ENCODE results near the gene RMP24.

Gene RMP24

DNA sequence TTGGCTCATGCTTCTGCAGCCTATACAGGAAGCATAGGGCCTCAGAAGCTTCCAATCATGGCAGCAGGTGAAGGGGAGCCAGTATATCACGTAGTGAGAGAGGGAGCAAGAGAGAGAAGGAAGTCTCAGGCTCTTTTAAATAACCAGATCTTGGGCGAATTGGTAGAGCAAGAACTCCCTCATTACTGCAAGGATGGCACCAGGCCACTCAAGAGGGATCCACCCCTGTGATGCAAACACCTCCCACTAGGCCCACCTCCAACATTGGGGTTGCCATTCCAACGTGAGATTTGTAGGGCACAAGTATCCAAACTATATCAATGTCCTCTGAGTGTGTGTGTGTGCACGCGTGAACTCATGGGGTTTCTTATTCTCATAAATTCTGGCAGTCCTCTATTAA lies 37.6 kb upstream of the RMP24 start:
- Mint-ChIP-seq H3K36me3 (no peaks in the 10 kb centered on the region), H3K4me3 (no peak overlapping the region), H3K9me3 (no peaks in the 10 kb centered on the region), H3K27me3 (no peaks in the 10 kb centered on the region), H3K27ac (no peak overlapping the region), H3K4me1 (ENCODE audit: unreplicated experiment) (no peaks in the 10 kb centered on the region)
- TF ChIP-seq, protein P1, sequence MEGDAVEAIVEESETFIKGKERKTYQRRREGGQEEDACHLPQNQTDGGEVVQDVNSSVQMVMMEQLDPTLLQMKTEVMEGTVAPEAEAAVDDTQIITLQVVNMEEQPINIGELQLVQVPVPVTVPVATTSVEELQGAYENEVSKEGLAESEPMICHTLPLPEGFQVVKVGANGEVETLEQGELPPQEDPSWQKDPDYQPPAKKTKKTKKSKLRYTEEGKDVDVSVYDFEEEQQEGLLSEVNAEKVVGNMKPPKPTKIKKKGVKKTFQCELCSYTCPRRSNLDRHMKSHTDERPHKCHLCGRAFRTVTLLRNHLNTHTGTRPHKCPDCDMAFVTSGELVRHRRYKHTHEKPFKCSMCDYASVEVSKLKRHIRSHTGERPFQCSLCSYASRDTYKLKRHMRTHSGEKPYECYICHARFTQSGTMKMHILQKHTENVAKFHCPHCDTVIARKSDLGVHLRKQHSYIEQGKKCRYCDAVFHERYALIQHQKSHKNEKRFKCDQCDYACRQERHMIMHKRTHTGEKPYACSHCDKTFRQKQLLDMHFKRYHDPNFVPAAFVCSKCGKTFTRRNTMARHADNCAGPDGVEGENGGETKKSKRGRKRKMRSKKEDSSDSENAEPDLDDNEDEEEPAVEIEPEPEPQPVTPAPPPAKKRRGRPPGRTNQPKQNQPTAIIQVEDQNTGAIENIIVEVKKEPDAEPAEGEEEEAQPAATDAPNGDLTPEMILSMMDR (conservative IDR thresholded peaks at IDR 0.05): no peak
- DNase-seq (ENCODE audit: extremely low spot score, unreplicated experiment): no peak

GRCh38 chr18:35935805-35936204 lies 36.7 kb upstream of the RMP24 start:
- H3K9me3 Mint-ChIP-seq: no peaks in the 10 kb centered on the region
- no peaks in the 10 kb centered on the region for H3K4me1 Mint-ChIP-seq (ENCODE audit: unreplicated experiment)
- TF ChIP-seq, protein P1 (conservative IDR thresholded peaks at IDR 0.05): no peak
- DNase-seq (ENCODE audit: extremely low spot score, unreplicated experiment): no peak
- no peaks in the 10 kb centered on the region for H3K27me3 Mint-ChIP-seq
- H3K27ac Mint-ChIP-seq: no peak overlapping the region
- no peaks in the 10 kb centered on the region for H3K36me3 Mint-ChIP-seq
- no peak overlapping the region for H3K4me3 Mint-ChIP-seq

DNA sequence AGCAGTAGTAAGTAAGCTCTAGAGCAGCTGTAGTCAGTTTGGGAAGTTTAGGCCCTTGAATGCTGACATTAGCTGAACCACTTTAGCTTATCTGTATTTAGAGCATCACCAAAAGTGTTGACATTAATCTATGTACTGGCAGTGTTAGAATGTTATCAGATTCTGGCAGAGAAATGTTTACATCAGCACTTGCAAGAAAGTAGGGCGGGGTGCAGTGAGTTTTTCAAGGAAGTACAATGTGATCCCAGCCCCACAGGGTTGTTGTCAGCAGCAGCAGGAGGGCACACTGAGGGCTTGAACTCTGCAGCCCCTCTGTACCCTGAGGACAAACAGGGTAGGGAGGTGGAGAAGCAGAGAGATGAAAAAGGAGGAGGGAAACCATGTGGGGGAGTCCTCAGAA lies 35.5 kb upstream of the RMP24 start:
- no peaks in the 10 kb centered on the region for H3K4me1 Mint-ChIP-seq (ENCODE audit: unreplicated experiment)
- TF ChIP-seq, protein P1 (conservative IDR thresholded peaks at IDR 0.05): no peak
- H3K27ac Mint-ChIP-seq: no peak overlapping the region
- no peaks in the 10 kb centered on the region for H3K36me3 Mint-ChIP-seq
- H3K27me3 Mint-ChIP-seq: no peaks in the 10 kb centered on the region
- no peaks in the 10 kb centered on the region for H3K9me3 Mint-ChIP-seq
- DNase-seq (ENCODE audit: extremely low spot score, unreplicated experiment): no peak
- no peak overlapping the region for H3K4me3 Mint-ChIP-seq

DNA sequence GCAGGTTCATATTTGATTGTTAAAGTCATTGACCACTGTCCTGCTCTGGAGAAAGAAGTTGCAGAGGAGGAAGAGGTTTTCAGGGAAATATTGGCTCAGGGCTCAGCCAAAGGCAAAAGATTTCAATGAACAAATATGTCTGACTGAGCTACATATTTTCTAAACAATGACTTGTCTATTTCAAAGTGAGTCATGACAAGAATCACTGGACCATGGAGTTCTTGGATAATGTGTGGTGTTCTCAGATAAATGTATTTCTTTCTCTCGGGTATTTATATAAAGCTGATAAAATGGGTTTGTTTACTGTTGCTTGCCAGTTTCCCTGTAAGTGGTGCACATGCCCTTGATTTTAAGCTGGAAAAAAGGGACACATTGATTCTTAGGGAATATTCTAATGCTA lies 34.3 kb upstream of the RMP24 start:
- Mint-ChIP-seq H3K4me3 (no peak overlapping the region), H3K4me1 (ENCODE audit: unreplicated experiment) (no peaks in the 10 kb centered on the region), H3K27me3 (no peaks in the 10 kb centered on the region), H3K9me3 (no peaks in the 10 kb centered on the region), H3K36me3 (no peaks in the 10 kb centered on the region), H3K27ac (no peak overlapping the region)
- no peak for DNase-seq (ENCODE audit: extremely low spot score, unreplicated experiment)
- TF ChIP-seq, protein P1 (conservative IDR thresholded peaks at IDR 0.05): no peak

DNA sequence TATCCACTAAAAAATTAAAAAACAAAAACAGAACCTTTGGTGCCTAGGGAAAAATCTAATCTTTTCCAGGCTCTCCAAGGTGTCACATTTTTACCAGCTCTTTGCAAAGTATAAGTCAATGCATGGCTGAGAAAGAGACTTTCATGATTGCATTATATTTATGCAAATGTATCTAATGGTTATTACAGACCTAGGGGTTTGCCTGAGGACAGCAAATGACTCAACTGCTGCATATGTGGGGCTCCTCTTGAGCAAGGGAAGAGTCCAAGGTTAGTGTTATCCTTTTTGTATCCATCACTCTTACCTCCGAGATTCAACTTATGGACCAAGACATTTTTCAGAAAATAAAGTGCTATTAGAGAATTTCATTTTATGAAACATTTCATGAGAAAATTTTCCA lies 33.9 kb upstream of the RMP24 start:
- no peak overlapping the region for H3K27ac Mint-ChIP-seq
- H3K4me3 Mint-ChIP-seq: no peak overlapping the region
- TF ChIP-seq, protein P1 (conservative IDR thresholded peaks at IDR 0.05): no peak
- H3K9me3 Mint-ChIP-seq: no peaks in the 10 kb centered on the region
- no peaks in the 10 kb centered on the region for H3K4me1 Mint-ChIP-seq (ENCODE audit: unreplicated experiment)
- no peaks in the 10 kb centered on the region for H3K27me3 Mint-ChIP-seq
- no peaks in the 10 kb centered on the region for H3K36me3 Mint-ChIP-seq
- DNase-seq (ENCODE audit: extremely low spot score, unreplicated experiment): no peak

- no peak for DNase-seq (ENCODE audit: extremely low spot score, unreplicated experiment)
- Mint-ChIP-seq H3K4me3 (no peak overlapping the region), H3K27me3 (no peaks in the 10 kb centered on the region), H3K36me3 (no peaks in the 10 kb centered on the region), H3K4me1 (ENCODE audit: unreplicated experiment) (no peaks in the 10 kb centered on the region), H3K27ac (no peak overlapping the region), H3K9me3 (no peaks in the 10 kb centered on the region)
- TF ChIP-seq, protein P1 (conservative IDR thresholded peaks at IDR 0.05): no peak
These were observed 33.3 kb upstream of the RMP24 start for GRCh38 chr18:35939138-35939537.
